Liver (tissue), 9 donors: Measurements from ENCODE around the gene TIGD2. TPM values are rescaled to one million over a fixed set of nuclear protein-coding genes. Genes with fewer than 3 reads are reported as not detected.

ENCODE experiments used
- DNase-seq: peaks from one replicate; pipeline ENCODE4 v3.0.0-alpha.2; 2017; ENCODE audit warnings: low spot score
- H3K27ac ChIP-seq, 2 donors: one replicate each; pipeline ENCODE4 v1.7.0; 2013; ENCODE audit warnings: inconsistent platforms in 2 of 2, low read length in 2 of 2, control low read depth in 1 of 2, low read depth in 1 of 2, mild to moderate bottlenecking in 1 of 2
- H3K27me3 ChIP-seq, 4 donors: one replicate each; pipeline versions ENCODE4 v1.6.1 to v1.7.0; 2013; ENCODE audit warnings: low read length in 3 of 4, inconsistent platforms in 1 of 4, mild to moderate bottlenecking in 1 of 4, moderate library complexity in 1 of 4; ENCODE audit not compliant: control insufficient read depth in 4 of 4, insufficient read depth in 4 of 4
- H3K36me3 ChIP-seq, 4 donors: one replicate each; pipeline versions ENCODE4 v1.6.1 to v1.7.0; 2013; ENCODE audit warnings: low read length in 3 of 4, mild to moderate bottlenecking in 3 of 4, low read depth in 1 of 4, moderate library complexity in 1 of 4; ENCODE audit not compliant: control insufficient read depth in 4 of 4, insufficient read depth in 3 of 4
- H3K4me1 ChIP-seq, 4 donors: one replicate each; pipeline versions ENCODE4 v1.6.1 to v1.7.0; 2013; ENCODE audit warnings: low read length in 3 of 4, mild to moderate bottlenecking in 3 of 4, moderate library complexity in 1 of 4; ENCODE audit not compliant: control insufficient read depth in 4 of 4, insufficient read depth in 4 of 4
- H3K4me3 ChIP-seq, 3 donors: one replicate each; pipeline versions ENCODE4 v1.6.1 to v1.7.0; 2013; ENCODE audit warnings: low read length in 3 of 3, control low read depth in 1 of 3, low read depth in 1 of 3, mild to moderate bottlenecking in 1 of 3
- H3K9ac ChIP-seq, 2 donors: one replicate each; pipeline ENCODE4 v1.7.0; 2013; ENCODE audit warnings: low read length in 2 of 2, mild to moderate bottlenecking in 2 of 2, moderate library complexity in 2 of 2, control low read depth in 1 of 2, low read depth in 1 of 2
- H3K9me3 ChIP-seq, 4 donors: one replicate each; pipeline versions ENCODE4 v1.6.1 to v1.7.0; 2013; ENCODE audit warnings: low read length in 3 of 4; ENCODE audit not compliant: control insufficient read depth in 4 of 4
- ATF3 ChIP-seq: IDR thresholded peaks from 2 replicates; pipeline ENCODE4 v1.6.1; 2016; ENCODE audit warnings: antibody characterized with exemption
- CTCF ChIP-seq: fragments of 150-350 bp; IDR thresholded peaks from 2 replicates; pipeline ENCODE4 v1.5.1; 2017; ENCODE audit warnings: improper control_type of control experiment, low read depth, low read length; ENCODE audit not compliant: missing input control
- FOXA1 ChIP-seq: IDR thresholded peaks from 2 replicates; pipeline ENCODE4 v1.6.1; 2016; ENCODE audit warnings: antibody characterized with exemption
- FOXA2 ChIP-seq: IDR thresholded peaks from 2 replicates; pipeline ENCODE4 v1.6.1; 2016; ENCODE audit warnings: antibody characterized with exemption
- GABPA ChIP-seq, 2 donors: IDR thresholded peaks in 1 of 2; conservative IDR thresholded peaks in 1 of 2; 2 replicates each; pipeline ENCODE4 v1.6.1; 2016; ENCODE audit warnings: antibody characterized with exemption in 2 of 2, mild to moderate bottlenecking in 1 of 2, moderate library complexity in 1 of 2
- HNF4G ChIP-seq: IDR thresholded peaks from 2 replicates; pipeline ENCODE4 v1.6.1; 2016; ENCODE audit warnings: antibody characterized with exemption
- MAX ChIP-seq: IDR thresholded peaks from 2 replicates; pipeline ENCODE4 v1.6.1; 2016; ENCODE audit warnings: antibody characterized with exemption
- NR2F2 ChIP-seq: IDR thresholded peaks from 2 replicates; pipeline ENCODE4 v1.6.1; 2016; ENCODE audit warnings: antibody characterized with exemption
- RAD21 ChIP-seq, 2 donors: IDR thresholded peaks; 2 replicates each; pipeline ENCODE4 v1.6.1; 2016; ENCODE audit warnings: antibody characterized with exemption in 2 of 2, mild to moderate bottlenecking in 2 of 2
- RXRA ChIP-seq, 2 donors: IDR thresholded peaks; 2 replicates each; pipeline ENCODE4 v1.6.1; 2017 to 2018; ENCODE audit warnings: antibody characterized with exemption in 2 of 2, mild to moderate bottlenecking in 1 of 2
- SP1 ChIP-seq: IDR thresholded peaks from 2 replicates; pipeline ENCODE4 v1.6.1; 2018; ENCODE audit warnings: antibody characterized with exemption, mild to moderate bottlenecking
- TAF1 ChIP-seq: conservative IDR thresholded peaks from 2 replicates; pipeline ENCODE4 v1.6.1; 2016; ENCODE audit warnings: antibody characterized with exemption, mild to moderate bottlenecking
- YY1 ChIP-seq: IDR thresholded peaks from 2 replicates; pipeline ENCODE4 v1.6.1; 2016; ENCODE audit warnings: antibody characterized with exemption, mild to moderate bottlenecking
- ZBTB33 ChIP-seq: IDR thresholded peaks from 2 replicates; pipeline ENCODE4 v1.6.1; 2016; ENCODE audit warnings: antibody characterized with exemption
- WGBS: extraction: QIAGEN DNeasy Blood & Tissue Kit; methylation state at CpG from one replicate; pipeline ENCODE4 v1.1.7; 2013; 5-methylcytosine and 5-hydroxymethylcytosine counted together
- polyA plus RNA-seq, 2 donors: library from polyadenylated mRNA; stranded (reverse) in 1 of 2; unstranded in 1 of 2; fragments of 200-250 nt in 1 of 2; fragments of >200 nt in 1 of 2; fragmentation: Nextera tagmentation in 1 of 2; extraction: Ambion mirVana in 1 of 2; gene quantifications; one replicate each; pipeline versions ENCODE4 v1.2.1 to v1.2.3, GENCODE V29; 2013 to 2015
- total RNA-seq, 2 donors: library from RNA; depleted of rRNA; stranded (reverse); fragments of >200 nt; gene quantifications; one replicate each; pipeline ENCODE4 v1.2.3, GENCODE V29; 2014
- donor health status: healthy.
- donor health status: healthy.
- donor health status: healthy.
- donor health status: healthy.
- donor health status: healthy.

The TIGD2 gene
- total and polyA plus RNA-seq, 4 donors = 6.4 to 21.7 (median 9.8) TPM

GRCh38 chr4:89119166-89119565, 7.8 kb downstream of the TIGD2 start:
- H3K4me1 ChIP-seq = peaks cover 6 to 45% (median 29%) of the 10 kb centered on the region in 4 donors
- no peak for DNase-seq
- no peak overlapping the region for H3K4me3 ChIP-seq
- H3K27me3 ChIP-seq = no peaks in the 10 kb centered on the region
- no peaks in the 10 kb centered on the region for H3K9me3 ChIP-seq
- 68% methylated on average over 1 of the region's 1 CpG for WGBS
- H3K27ac ChIP-seq = no peak overlapping the region
- no peak overlapping the region for H3K9ac ChIP-seq
- no peak for TF ChIP-seq ZBTB33
- TF ChIP-seq RAD21 (IDR thresholded peaks at IDR 0.05) = no peak
- no peak for TF ChIP-seq GABPA (IDR thresholded peaks at IDR 0.05 in 1 of 2, conservative IDR thresholded peaks at IDR 0.05 in 1 of 2)
- no peak for TF ChIP-seq CTCF
- no peak for TF ChIP-seq SP1
- TF ChIP-seq YY1 = no peak
- TF ChIP-seq FOXA1 = no peak
- TF ChIP-seq ATF3 = no peak
- no peaks in the 10 kb centered on the region for H3K36me3 ChIP-seq

- no peak overlapping the region for H3K27ac ChIP-seq
- WGBS = 96% methylated on average over 3 of the region's 3 CpGs
These were observed 8.5 kb downstream of the TIGD2 start for GRCh38 chr4:89119836-89120235.

More at GRCh38 chr4:89119836-89120235, 8.5 kb downstream of the TIGD2 start:
- no peak for DNase-seq
- TF ChIP-seq ZBTB33 (no peak), RXRA (IDR thresholded peaks at IDR 0.05) (no peak), RAD21 (IDR thresholded peaks at IDR 0.05) (no peak), TAF1 (no peak), NR2F2 (no peak), GABPA (IDR thresholded peaks at IDR 0.05 in 1 of 2, conservative IDR thresholded peaks at IDR 0.05 in 1 of 2) (no peak), MAX (no peak), HNF4G (no peak), SP1 (no peak), FOXA1 (no peak), YY1 (no peak), FOXA2 (no peak)
- peaks cover 4 to 39% (median 23%) of the 10 kb centered on the region in 4 donors for H3K4me1 ChIP-seq
- no peak overlapping the region for H3K9ac ChIP-seq
- no peak overlapping the region for H3K4me3 ChIP-seq
- no peaks in the 10 kb centered on the region for H3K36me3 ChIP-seq
- no peaks in the 10 kb centered on the region for H3K27me3 ChIP-seq
- no peaks in the 10 kb centered on the region for H3K9me3 ChIP-seq
